Muscle layer of duodenum (tissue), 2 donors: ENCODE measurements around the gene GMDS.
"Not testable (repeated sequence)": the region's sequence is repeated elsewhere in the genome, so short reads cannot be mapped to it uniquely, and the experiment has no call there.

ENCODE experiments used
- H3K27ac ChIP-seq: one replicate; pipeline ENCODE4 v1.7.0; 2013; ENCODE audit warnings: mild to moderate bottlenecking, low read length
- H3K27me3 ChIP-seq: one replicate; pipeline ENCODE4 v1.7.0; 2013; ENCODE audit warnings: low read depth, mild to moderate bottlenecking, control low read depth, low read length
- H3K36me3 ChIP-seq, 2 donors: one replicate each; pipeline ENCODE4 v1.7.0; 2013; ENCODE audit warnings: low read length in 2 of 2, control low read depth in 1 of 2, mild to moderate bottlenecking in 1 of 2; ENCODE audit not compliant: insufficient read depth in 2 of 2, control insufficient read depth in 1 of 2
- H3K4me1 ChIP-seq, 2 donors: one replicate each; pipeline ENCODE4 v1.7.0; 2013; ENCODE audit warnings: low read length in 2 of 2, mild to moderate bottlenecking in 2 of 2, control low read depth in 1 of 2, moderate library complexity in 1 of 2; ENCODE audit not compliant: insufficient read depth in 2 of 2, control insufficient read depth in 1 of 2
- H3K4me3 ChIP-seq, 2 donors: one replicate each; pipeline ENCODE4 v1.7.0; 2013; ENCODE audit warnings: low read length in 2 of 2, low read depth in 1 of 2, mild to moderate bottlenecking in 1 of 2
- H3K9me3 ChIP-seq, 2 donors: one replicate each; pipeline ENCODE4 v1.7.0; 2013; ENCODE audit warnings: low read length in 2 of 2, control low read depth in 1 of 2, mild to moderate bottlenecking in 1 of 2; ENCODE audit not compliant: control insufficient read depth in 1 of 2
- donor health status: healthy.

The GMDS gene

DNA sequence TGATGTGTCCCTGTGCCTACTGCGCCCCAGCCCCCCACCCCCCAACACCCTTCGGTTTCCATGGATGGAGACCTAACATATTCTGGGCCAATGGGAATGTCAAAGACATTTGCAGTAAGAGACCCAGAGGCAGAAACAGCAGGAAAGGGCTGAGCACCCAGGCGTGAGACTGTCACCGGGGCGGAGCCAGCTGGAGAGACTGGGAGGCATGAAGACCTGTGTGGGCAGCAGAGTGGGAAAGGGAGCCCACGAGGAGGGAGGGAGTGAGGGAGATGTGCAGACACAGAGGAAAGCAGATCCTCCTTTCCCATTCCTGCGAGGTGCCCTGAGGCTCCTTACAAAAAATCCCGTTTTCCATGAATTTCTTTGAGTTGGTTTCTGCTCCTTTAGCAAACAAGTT, 485.5 kb downstream of the GMDS start:
- H3K36me3 ChIP-seq, result no peaks in the 10 kb centered on the region
- H3K4me3 ChIP-seq, result no peak overlapping the region
- no peaks in the 10 kb centered on the region for H3K4me1 ChIP-seq
- H3K27ac ChIP-seq, result no peak overlapping the region
- no peaks in the 10 kb centered on the region for H3K27me3 ChIP-seq
- H3K9me3 ChIP-seq, result no peaks in the 10 kb centered on the region

GRCh38 chr6:1758076-1758679, 487.2 kb downstream of the GMDS start:
- Histone ChIP-seq H3K4me1 (no peaks in the 10 kb centered on the region), H3K4me3 (no peak overlapping the region), H3K36me3 (no peaks in the 10 kb centered on the region), H3K9me3 (no peaks in the 10 kb centered on the region), H3K27ac (no peak overlapping the region), H3K27me3 (no peaks in the 10 kb centered on the region)

DNA sequence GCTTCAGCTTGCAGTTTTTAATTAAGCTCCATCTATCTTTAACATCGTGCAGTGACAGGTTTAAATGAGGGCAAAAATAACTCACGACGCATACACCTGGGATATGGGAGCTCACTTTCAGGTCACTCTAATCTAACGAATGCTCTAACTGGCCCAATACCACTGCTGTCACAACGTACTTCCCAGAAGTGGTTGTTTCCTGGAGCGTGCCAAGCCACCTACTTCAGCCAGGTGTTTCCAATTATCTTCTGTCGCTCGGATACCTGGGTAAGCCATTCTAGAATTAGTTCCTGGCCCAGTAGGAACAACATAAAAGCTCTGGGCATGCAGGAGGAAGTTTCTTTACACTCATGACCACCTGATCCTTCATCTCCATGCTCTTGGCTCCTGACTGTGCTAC, 488.3 kb downstream of the GMDS start:
- no peaks in the 10 kb centered on the region for H3K4me1 ChIP-seq
- no peak overlapping the region for H3K27ac ChIP-seq
- H3K27me3 ChIP-seq, result no peaks in the 10 kb centered on the region
- H3K36me3 ChIP-seq, result no peaks in the 10 kb centered on the region
- peaks cover 0 to 2% of the 10 kb centered on the region in 2 donors for H3K9me3 ChIP-seq
- H3K4me3 ChIP-seq, result no peak overlapping the region

DNA sequence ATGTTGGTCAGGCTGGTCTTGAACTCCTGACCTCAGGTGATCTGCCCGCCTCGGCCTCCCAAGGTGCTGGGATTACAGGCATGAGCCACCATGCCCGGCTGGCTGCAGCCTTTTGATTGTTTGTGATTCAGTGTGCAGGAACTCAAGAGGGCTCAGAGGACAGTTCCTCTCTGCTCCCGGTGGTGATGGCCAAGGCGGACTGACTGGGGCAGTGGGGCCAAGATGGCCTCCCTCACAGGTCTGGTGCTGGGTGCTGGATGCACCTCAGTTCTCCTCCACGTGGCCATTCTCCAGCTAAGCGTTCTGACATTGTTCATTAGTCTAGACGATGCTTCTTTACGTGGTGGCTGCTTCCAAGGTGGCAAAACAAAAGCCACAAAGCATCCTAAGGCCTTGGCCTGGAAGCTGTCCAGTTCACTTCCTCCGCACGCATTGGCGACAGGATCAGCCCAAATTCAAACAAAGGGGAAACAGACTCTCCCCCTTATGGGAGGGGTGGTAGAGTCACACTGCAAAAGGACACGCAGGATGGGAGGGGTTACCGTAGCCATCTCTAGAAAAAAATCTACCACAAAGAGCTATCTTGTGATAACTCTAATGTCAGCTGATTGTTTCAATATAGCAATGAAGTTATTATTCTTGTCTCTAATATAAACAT, 488.8 kb downstream of the GMDS start:
- Histone ChIP-seq H3K9me3 (peaks cover 0 to 2% of the 10 kb centered on the region in 2 donors), H3K36me3 (no peaks in the 10 kb centered on the region), H3K4me1 (no peaks in the 10 kb centered on the region), H3K27me3 (no peaks in the 10 kb centered on the region), H3K4me3 (no peak overlapping the region), H3K27ac (no peak overlapping the region)

DNA sequence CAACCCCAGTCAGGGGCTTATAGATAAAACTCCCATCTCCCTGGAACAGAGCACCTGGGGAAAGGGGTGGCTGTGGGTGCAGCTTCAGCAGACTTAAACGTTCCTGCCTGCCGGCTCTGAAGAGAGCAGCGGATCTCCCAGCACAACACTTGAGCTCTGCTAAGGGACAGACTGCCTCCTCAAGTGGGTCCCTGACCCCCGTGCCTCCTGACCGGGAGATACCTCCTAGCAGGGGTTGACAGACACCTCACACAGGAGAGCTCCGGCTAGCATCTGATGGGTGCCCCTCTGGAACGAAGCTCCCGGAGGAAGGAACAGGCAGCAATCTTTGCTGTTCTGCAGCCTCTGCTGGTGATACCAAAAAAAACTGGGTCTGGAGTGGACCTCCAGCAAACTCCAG, 494.3 kb downstream of the GMDS start:
- H3K4me1 ChIP-seq, H3K9me3 ChIP-seq, H3K27ac ChIP-seq, H3K4me3 ChIP-seq, H3K36me3 ChIP-seq, H3K27me3 ChIP-seq: not testable (repeated sequence)

- Histone ChIP-seq H3K4me1 (no peaks in the 10 kb centered on the region), H3K27ac (no peak overlapping the region), H3K27me3 (no peaks in the 10 kb centered on the region), H3K36me3 (no peaks in the 10 kb centered on the region), H3K9me3 (peaks cover 0 to 2% of the 10 kb centered on the region in 2 donors), H3K4me3 (no peak overlapping the region)
These were observed 496.4 kb downstream of the GMDS start for GRCh38 chr6:1749041-1749440.

GRCh38 chr6:1747531-1747930, 497.9 kb downstream of the GMDS start:
- no peak overlapping the region for H3K4me3 ChIP-seq
- H3K27me3 ChIP-seq, result no peaks in the 10 kb centered on the region
- H3K9me3 ChIP-seq, result peaks cover 0 to 1% of the 10 kb centered on the region in 2 donors
- H3K4me1 ChIP-seq, result no peaks in the 10 kb centered on the region
- H3K36me3 ChIP-seq, result no peaks in the 10 kb centered on the region
- no peak overlapping the region for H3K27ac ChIP-seq

GRCh38 chr6:1747003-1747402, 498.4 kb downstream of the GMDS start:
- Histone ChIP-seq H3K9me3 (no peaks in the 10 kb centered on the region), H3K27me3 (no peaks in the 10 kb centered on the region), H3K36me3 (no peaks in the 10 kb centered on the region), H3K27ac (no peak overlapping the region), H3K4me3 (no peak overlapping the region), H3K4me1 (no peaks in the 10 kb centered on the region)

DNA sequence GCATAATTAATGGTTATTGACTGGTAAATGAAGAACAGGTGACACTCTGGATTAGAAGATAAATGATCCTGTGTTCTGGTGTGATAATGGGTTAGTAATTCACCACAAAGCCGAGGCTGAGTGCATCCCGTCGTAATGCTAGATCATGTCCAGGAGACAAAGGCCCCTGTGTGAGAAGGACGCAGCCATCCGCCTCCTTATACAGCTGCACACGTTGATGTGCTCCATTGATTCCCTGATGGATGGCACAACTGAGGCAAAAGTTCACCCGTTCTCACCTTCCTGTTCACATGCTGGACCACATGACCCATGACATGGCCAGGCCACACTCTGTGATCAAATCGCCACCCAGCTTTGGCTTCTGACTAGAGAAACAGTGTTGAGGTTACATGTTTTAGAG, 499.6 kb downstream of the GMDS start:
- Histone ChIP-seq H3K27me3 (no peaks in the 10 kb centered on the region), H3K4me3 (no peak overlapping the region), H3K27ac (no peak overlapping the region), H3K4me1 (no peaks in the 10 kb centered on the region), H3K9me3 (no peaks in the 10 kb centered on the region), H3K36me3 (no peaks in the 10 kb centered on the region)

GRCh38 chr6:1744543-1744942, 500.9 kb downstream of the GMDS start:
- Histone ChIP-seq H3K27ac (no peak overlapping the region), H3K27me3 (no peaks in the 10 kb centered on the region)

GRCh38 chr6:1739680-1740079, 505.7 kb downstream of the GMDS start:
- H3K27me3 ChIP-seq, result no peaks in the 10 kb centered on the region
- H3K4me1 ChIP-seq, result no peaks in the 10 kb centered on the region
- no peaks in the 10 kb centered on the region for H3K36me3 ChIP-seq
- no peak overlapping the region for H3K27ac ChIP-seq
- H3K9me3 ChIP-seq, result no peaks in the 10 kb centered on the region
- H3K4me3 ChIP-seq, result no peak overlapping the region

More at GRCh38 chr6:1744543-1744942, 500.9 kb downstream of the GMDS start:
- no peaks in the 10 kb centered on the region for H3K36me3 ChIP-seq
- H3K4me1 ChIP-seq, result no peaks in the 10 kb centered on the region
- H3K9me3 ChIP-seq, result no peaks in the 10 kb centered on the region
- no peak overlapping the region for H3K4me3 ChIP-seq

DNA sequence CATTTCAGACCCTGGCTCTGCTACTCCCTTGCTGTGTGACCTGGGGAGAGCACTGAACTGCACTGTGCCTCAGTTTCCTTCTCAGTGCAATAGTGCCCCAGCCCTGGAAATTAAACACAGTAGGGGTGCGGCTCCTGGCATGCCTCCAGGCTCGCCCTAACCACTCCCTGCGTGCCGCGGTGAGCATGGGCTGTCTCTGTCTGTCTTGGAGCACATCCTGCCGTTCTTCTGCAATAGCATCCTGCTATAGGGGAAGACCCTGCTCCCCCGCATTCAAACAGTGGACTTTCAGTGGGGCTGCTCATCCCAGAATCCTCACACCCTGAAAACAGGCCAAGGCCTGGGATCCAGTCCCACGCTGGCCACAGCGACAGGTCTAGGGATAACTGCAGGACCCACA, 506.2 kb downstream of the GMDS start:
- Histone ChIP-seq H3K27me3 (no peaks in the 10 kb centered on the region), H3K9me3 (no peaks in the 10 kb centered on the region), H3K27ac (no peak overlapping the region), H3K36me3 (no peaks in the 10 kb centered on the region), H3K4me1 (no peaks in the 10 kb centered on the region), H3K4me3 (no peak overlapping the region)
